Transverse colon (tissue), 4 donors: ENCODE measurements around the gene ATL2. TPM values are rescaled to one million over a fixed set of nuclear protein-coding genes. Genes with fewer than 3 reads are reported as not detected.

Experiments
- DNase-seq: peaks from one replicate; pipeline ENCODE4 v3.0.0-alpha.2; 2019
- H3K27ac ChIP-seq, 4 donors: fragments of 200-600 bp; sonication (generic); 2 replicates each; pipeline ENCODE4 v1.5.1; 2016 to 2018; ENCODE audit warnings: inconsistent platforms in 4 of 4
- H3K27me3 ChIP-seq: fragments of 200-600 bp; sonication (generic); 2 replicates; pipeline ENCODE4 v1.5.1; 2017; ENCODE audit warnings: inconsistent platforms
- H3K36me3 ChIP-seq, 4 donors: fragments of 200-600 bp; sonication (generic); 2 replicates each; pipeline ENCODE4 v1.5.1; 2017 to 2019; ENCODE audit warnings: inconsistent platforms in 4 of 4
- H3K4me1 ChIP-seq, 4 donors: fragments of 200-600 bp; sonication (generic); 2 replicates each; pipeline ENCODE4 v1.5.1; 2017 to 2020; ENCODE audit warnings: inconsistent platforms in 4 of 4
- H3K4me3 ChIP-seq, 4 donors: fragments of 200-600 bp; sonication (generic); 1 replicate in 1 of 4; 2 replicates in 3 of 4; pipeline versions ENCODE4 v1.5.1 to v1.6.1; 2017 to 2019; ENCODE audit warnings: inconsistent platforms in 4 of 4
- H3K9me3 ChIP-seq, 2 donors: fragments of 200-600 bp; sonication (generic); 2 replicates each; pipeline ENCODE4 v1.5.1; 2017 to 2019; ENCODE audit warnings: inconsistent platforms in 2 of 2
- EP300 ChIP-seq: sonication (generic); formaldehyde crosslinking; IDR thresholded peaks from one replicate; pipeline ENCODE4 v1.6.1; 2017; ENCODE audit warnings: antibody characterized with exemption, low read depth
- POLR2A ChIP-seq: fragments of 450-650 bp; IDR thresholded peaks from one replicate; pipeline ENCODE4 v1.6.1; 2016; ENCODE audit warnings: antibody characterized with exemption, mild to moderate bottlenecking, moderate library complexity
- POLR2AphosphoS5 ChIP-seq, 3 donors: sonication (generic); formaldehyde crosslinking; IDR thresholded peaks; one replicate each; pipeline ENCODE4 v1.6.1; 2016; ENCODE audit warnings: antibody characterized with exemption in 3 of 3
- WGBS, 2 donors: methylation state at CpG; one replicate each; pipeline ENCODE4 v1.1.5; 2018; ENCODE audit warnings: low coverage in 1 of 2; 5-methylcytosine and 5-hydroxymethylcytosine counted together
- in situ Hi-C, 4 donors: fragments of 200-750 bp; cut with MboI; loops; one replicate each; pipeline versions ENCODE4 v1.15.0 to v1.15.1; 2017; ENCODE audit warnings: low sequenced_read_pairs in 3 of 4, low pct_ligation_motif_present in 1 of 4, low pct_unique_long_range_greater_than_20kb in 1 of 4
- intact Hi-C: fragments of 100-400 bp; cut with DNase I; formaldehyde crosslinking; loops from one replicate; pipeline ENCODE4 v1.15.1; 2023; ENCODE audit warnings: low total_unique reads
- total RNA-seq, 4 donors: library from RNA; depleted of rRNA; stranded (reverse); fragments of >200 nt; gene quantifications; one replicate each; pipeline ENCODE4 v1.1.0, GENCODE V29; 2016
- TF ChIP-seq, protein P1 (sequence below), 5 experiments: fragments of 200-600 bp in 3 of 5; fragments of 450-650 bp in 2 of 5; sonication (generic) in 3 of 5; IDR thresholded peaks; 1 replicate in 2 of 5; 2 replicates in 3 of 5; pipeline ENCODE4 v1.5.1; 2016 to 2017; ENCODE audit warnings: antibody characterized with exemption in 5 of 5, inconsistent platforms in 3 of 5, mild to moderate bottlenecking in 2 of 5, moderate library complexity in 1 of 5

ATL2 gene
- total RNA-seq, 4 donors from 2014 or later, result 17.6 to 150 (median 69.1) TPM

DNA sequence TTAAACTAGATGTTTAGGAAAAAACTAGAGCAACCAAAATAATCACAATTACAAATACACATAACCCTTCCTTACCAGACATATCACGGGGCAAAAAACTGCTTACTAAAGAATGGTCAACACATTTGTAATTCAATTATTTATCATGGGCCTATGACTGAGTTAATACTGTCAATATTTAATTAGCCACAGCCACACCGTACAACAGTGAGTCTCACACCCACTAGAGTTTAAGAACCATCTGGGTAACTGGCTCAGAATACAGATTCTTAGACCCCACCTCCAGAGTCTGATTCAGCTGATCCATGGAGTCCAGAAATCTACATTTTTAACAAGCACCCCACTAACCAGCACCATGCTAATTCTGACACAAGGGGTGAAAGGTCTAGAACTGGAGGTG is 14.8 kb downstream of the ATL2 start:
- Histone ChIP-seq H3K36me3 (peaks cover 0 to 8% (median 0%) of the 10 kb centered on the region in 4 donors), H3K27me3 (no peaks in the 10 kb centered on the region), H3K4me3 (no peak overlapping the region), H3K4me1 (peaks cover 0 to 51% (median 19%) of the 10 kb centered on the region in 4 donors), H3K9me3 (no peaks in the 10 kb centered on the region), H3K27ac (no peak overlapping the region)
- TF ChIP-seq EP300, result no peak
- TF ChIP-seq, protein P1, sequence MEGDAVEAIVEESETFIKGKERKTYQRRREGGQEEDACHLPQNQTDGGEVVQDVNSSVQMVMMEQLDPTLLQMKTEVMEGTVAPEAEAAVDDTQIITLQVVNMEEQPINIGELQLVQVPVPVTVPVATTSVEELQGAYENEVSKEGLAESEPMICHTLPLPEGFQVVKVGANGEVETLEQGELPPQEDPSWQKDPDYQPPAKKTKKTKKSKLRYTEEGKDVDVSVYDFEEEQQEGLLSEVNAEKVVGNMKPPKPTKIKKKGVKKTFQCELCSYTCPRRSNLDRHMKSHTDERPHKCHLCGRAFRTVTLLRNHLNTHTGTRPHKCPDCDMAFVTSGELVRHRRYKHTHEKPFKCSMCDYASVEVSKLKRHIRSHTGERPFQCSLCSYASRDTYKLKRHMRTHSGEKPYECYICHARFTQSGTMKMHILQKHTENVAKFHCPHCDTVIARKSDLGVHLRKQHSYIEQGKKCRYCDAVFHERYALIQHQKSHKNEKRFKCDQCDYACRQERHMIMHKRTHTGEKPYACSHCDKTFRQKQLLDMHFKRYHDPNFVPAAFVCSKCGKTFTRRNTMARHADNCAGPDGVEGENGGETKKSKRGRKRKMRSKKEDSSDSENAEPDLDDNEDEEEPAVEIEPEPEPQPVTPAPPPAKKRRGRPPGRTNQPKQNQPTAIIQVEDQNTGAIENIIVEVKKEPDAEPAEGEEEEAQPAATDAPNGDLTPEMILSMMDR (IDR thresholded peaks at IDR 0.05), result no peak
- TF ChIP-seq POLR2AphosphoS5 (IDR thresholded peaks at IDR 0.05), result no peak
- no peak for TF ChIP-seq POLR2A
- in situ Hi-C loops (no loop called here), intact Hi-C loops (no loop called here)
- DNase-seq, result no peak
- WGBS, 2 donors, result 24 to 46% methylated on average over 2 of the region's 2 CpGs

DNA sequence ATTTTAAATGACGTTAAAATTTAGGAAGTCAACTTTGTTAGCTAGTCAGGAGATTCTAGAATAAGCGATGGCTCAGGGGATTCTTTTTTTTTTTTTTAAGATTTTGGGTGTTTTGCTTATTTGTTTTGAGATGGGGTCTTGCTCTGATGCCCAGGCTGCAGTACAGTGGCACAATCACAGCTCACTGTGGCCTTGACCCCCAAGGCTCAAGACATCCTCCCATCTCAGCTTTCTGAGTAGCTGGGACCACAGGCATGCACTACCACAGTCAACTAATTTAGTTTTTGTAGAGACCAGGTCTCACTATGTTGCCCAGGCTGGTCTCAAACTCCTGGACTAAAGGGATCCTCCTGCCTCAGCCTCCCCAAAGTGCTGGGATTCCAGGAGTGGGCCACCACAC is 16.9 kb downstream of the ATL2 start:
- Histone ChIP-seq H3K27ac (no peak overlapping the region), H3K9me3 (no peaks in the 10 kb centered on the region), H3K4me3 (no peak overlapping the region), H3K27me3 (no peaks in the 10 kb centered on the region), H3K4me1 (peaks cover 0 to 41% (median 16%) of the 10 kb centered on the region in 4 donors), H3K36me3 (peaks cover 0 to 8% (median 0%) of the 10 kb centered on the region in 4 donors)
- in situ Hi-C loops (no loop called here), intact Hi-C loops (no loop called here)
- no peak for TF ChIP-seq POLR2AphosphoS5 (IDR thresholded peaks at IDR 0.05)
- TF ChIP-seq, protein P1 (IDR thresholded peaks at IDR 0.05), result no peak
- no peak for TF ChIP-seq EP300
- TF ChIP-seq POLR2A, result no peak
- DNase-seq, result no peak
- WGBS, 2 donors, result 79 to 95% methylated on average over 2 of the region's 2 CpGs

DNA sequence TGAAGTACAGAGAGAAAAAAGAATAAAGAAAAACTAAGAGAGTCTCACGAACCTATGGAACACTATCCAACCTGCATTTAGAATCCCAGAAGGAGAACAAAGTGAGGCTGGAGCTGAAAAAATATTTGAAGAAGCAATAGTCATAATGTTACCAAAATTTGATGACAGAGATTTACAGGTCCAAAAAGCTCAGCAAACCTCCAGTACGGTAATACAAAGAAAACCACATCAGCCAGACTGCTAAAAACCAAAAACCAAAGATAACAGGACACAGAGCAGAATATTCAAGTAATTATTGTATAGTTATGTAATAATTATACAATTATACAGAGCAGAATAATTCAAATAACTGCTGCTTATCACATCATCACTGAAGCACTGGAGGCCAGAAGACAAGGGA is 23.7 kb downstream of the ATL2 start:
- peaks cover 0 to 35% (median 9%) of the 10 kb centered on the region in 4 donors for H3K4me1 ChIP-seq
- in situ Hi-C loops, result no loop called here

DNA sequence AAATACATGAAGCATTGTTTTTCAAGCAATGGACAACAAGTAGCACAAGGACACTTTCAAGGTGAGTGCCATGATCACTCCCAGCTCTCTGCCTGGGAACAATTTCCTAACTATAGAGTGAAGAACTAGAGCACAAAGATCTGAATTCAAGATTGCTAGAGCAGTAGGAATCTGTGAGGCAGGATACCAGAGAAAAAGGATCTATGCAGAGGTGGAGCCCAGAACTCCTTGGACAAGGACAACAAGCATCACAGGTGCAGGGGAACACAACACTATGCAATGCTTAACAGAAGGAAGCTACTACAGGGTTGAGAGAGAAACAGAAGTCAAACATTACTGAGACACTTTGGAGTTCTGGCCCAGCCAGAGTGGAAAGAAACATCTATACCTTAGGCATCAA is 24.7 kb downstream of the ATL2 start:
- H3K27ac ChIP-seq, result no peak overlapping the region
- no peak for DNase-seq
- intact Hi-C loops (no loop called here), in situ Hi-C loops (no loop called here)
- peaks cover 0 to 7% (median 2%) of the 10 kb centered on the region in 4 donors for H3K36me3 ChIP-seq
- H3K27me3 ChIP-seq, result no peaks in the 10 kb centered on the region
- no peak overlapping the region for H3K4me3 ChIP-seq
- H3K4me1 ChIP-seq, result peaks cover 0 to 41% (median 9%) of the 10 kb centered on the region in 4 donors
- no peaks in the 10 kb centered on the region for H3K9me3 ChIP-seq
- TF ChIP-seq POLR2A (no peak), EP300 (no peak), POLR2AphosphoS5 (IDR thresholded peaks at IDR 0.05) (no peak)
- TF ChIP-seq, protein P1 (IDR thresholded peaks at IDR 0.05), result no peak

More for the DNA sequence above, 23.7 kb downstream of the ATL2 start:
- H3K36me3 ChIP-seq, result peaks cover 0 to 14% (median 2%) of the 10 kb centered on the region in 4 donors
- H3K9me3 ChIP-seq, result no peaks in the 10 kb centered on the region
- no peaks in the 10 kb centered on the region for H3K27me3 ChIP-seq
- TF ChIP-seq EP300 (no peak), POLR2AphosphoS5 (IDR thresholded peaks at IDR 0.05) (no peak), POLR2A (no peak)
- TF ChIP-seq, protein P1 (IDR thresholded peaks at IDR 0.05), result no peak
- intact Hi-C loops, result no loop called here
- no peak overlapping the region for H3K27ac ChIP-seq
- no peak for DNase-seq
- no peak overlapping the region for H3K4me3 ChIP-seq
- 72 to 73% methylated on average over 2 of the region's 2 CpGs for WGBS, 2 donors
